Non-pigmented ciliary epithelial cell (primary cell): ENCODE results near the gene FOXO3.
"Not testable (repeated sequence)": the region's sequence is repeated elsewhere in the genome, so short reads cannot be mapped to it uniquely, and the experiment has no call there.

Experiments
- DNase-seq: peaks from one replicate; pipeline ENCODE4 v3.0.0-alpha.2; 2010; ENCODE audit warnings: low read depth

The FOXO3 gene

DNA sequence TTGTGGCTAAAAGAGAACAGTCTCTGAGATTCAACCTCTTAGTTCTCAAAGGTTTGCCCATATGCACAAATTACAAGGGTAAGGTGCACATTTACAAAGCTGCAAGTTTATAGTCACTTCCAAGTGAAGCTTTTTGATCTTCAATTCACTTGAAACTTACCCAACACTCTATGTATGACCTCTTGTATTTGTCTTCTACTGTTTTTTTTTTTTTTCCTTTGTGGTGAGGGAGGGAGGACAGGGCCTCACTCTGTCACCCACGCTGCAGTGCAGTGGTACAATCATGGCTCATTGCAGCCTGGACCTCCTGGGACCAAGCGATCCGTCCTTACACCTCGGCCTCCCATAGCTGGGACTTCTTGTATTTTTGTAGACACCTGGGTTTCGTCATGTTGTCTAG is 4.5 kb upstream of the FOXO3 start:
- DNase-seq, result no peak

DNA sequence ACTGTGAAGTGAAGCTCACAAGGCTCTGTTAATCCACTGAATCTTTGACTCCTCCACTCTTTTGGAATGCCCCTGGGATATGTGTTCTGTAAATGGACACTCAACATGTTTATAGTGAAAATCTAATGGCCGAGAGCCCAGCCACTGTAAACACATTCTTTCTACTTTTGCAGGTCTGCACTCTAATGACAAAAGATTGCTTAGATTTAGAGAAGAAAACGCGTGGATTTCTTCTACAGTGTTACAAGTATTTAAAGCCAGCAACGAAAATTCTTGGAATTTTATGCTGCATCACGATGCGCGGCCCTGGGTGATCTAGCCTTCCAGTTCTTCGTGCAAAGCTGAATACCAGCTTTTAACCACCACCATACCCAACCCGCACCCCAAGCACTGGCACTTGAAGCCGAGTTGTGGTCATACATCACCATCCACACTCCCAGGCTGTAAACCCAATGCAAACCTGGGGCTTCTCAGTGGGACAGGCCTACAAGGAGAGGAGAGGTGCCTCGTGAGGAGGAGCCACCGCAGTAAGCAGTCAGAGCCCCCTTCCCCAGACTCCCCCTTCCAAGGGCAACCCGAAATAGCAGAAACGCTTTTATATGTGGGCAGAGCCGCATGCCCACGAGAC is 3.7 kb upstream of the FOXO3 start:
- DNase-seq, result no peak

DNA sequence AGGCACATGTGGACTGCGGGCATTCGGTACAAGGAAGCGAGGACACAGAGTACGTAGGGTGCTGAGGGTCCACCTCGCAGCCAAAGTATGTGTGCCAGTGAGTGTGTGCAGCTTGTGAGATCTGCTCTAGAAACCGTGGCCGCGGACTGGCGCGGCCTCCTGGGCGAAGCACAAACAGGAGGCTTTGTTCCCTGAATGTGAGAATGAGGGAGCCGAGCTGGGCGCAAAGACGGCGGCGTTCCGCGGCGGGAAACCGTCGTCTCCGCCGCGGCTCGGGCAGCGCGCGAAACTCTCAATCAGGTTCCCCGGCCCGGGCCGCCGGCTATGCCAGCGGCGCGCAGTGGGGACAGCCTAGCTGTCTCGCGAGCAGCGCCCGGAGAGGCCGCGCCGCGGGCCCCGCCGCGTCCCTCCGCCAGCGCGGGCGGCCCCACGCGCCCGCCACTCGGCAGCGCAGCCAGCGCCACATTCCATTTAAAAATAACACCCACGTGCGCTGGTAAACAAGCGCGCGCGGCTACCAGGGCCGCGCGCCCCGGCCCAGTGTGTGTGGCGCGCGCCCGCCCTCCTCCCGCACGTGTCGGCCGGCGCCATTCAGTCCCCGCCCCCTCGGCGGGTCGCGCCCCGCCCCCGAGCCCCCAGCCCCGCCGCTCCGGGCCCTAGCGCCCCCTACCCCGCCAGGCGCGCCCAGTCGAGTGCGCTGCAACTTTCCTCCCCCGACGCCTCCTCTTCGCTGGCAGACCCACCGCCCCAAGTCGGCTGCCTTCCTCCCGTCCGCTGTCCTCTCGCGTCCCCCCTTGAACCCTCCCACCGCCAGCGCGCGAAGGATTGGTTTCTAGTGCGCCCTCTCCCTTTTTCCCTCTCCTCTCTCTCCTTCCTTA is 3.0 kb upstream of the FOXO3 start:
- DNase-seq, result no peak

DNA sequence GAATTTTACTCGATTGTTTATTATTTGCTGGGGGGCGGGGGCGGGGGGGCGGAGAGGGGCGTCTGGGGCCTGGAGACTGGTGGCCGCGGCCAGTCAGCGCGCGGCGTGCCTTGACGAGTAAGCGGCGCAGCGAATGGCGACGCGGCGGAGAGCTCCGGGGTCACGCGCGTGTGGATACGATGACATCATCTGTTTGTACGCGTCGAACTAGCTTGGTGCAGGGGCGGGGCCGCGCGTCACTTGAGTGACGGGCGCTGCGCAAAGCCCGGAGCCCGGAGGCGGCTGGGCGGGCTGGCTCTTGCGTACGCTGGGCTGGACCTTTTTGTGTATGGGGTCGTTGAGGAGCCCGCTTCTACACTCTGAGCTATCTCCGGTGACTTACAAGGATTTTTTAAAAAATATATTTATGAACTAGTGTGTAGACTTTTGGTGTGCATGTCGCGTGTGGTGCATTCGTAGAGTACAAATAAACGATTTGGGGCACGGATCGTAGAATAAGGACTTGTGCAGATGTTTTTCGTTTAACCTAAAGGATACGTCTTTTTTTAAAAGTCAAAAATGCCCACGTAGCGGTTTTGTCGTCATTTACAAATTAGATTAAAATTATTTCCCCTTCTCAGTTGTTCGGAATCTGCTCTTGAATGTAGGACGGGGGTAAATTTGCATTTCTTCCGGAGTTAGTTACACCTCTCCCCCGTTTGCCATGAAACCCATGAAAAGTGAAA is 2.2 kb upstream of the FOXO3 start:
- DNase-seq, result peak; percentile 96

DNA sequence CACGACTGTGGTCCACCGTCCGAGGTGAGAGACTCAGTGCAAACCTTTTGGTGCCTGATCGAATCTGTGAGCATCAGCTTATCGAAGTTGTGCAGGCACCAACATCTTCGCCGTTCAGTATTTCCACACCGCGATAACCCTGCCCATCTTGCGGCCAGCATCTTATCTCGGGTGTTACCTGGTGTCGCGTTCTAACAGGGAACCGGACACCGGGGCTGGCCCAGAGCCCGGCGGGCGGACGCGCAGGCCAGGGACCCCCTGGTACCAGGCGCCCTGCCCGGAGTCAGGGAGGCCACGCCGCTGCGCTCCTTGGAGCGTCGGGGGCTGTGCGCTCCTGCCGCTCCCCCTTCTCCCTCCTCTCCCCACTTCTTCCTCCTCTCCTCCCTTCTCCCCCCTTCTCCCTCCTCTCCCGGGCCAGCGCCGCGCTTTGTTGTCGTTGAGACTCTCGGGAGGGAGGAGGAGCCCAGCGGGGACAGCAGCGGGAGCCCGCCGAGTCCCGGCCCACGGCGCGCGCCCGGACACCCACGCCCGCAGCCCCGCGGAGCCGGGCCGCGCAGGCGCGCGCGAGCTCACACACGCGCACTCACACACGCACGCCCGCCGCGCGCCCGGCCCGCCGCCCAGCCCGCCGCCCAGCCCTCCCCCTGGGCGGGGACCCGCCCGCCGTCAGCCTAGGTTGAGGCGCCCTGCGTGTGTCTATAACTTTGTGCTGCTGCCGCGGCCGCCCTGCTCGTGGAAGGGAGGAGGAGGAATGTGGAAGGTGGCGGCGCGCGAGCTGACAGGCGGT is 1.4 kb upstream of the FOXO3 start:
- DNase-seq, result no peak

DNA sequence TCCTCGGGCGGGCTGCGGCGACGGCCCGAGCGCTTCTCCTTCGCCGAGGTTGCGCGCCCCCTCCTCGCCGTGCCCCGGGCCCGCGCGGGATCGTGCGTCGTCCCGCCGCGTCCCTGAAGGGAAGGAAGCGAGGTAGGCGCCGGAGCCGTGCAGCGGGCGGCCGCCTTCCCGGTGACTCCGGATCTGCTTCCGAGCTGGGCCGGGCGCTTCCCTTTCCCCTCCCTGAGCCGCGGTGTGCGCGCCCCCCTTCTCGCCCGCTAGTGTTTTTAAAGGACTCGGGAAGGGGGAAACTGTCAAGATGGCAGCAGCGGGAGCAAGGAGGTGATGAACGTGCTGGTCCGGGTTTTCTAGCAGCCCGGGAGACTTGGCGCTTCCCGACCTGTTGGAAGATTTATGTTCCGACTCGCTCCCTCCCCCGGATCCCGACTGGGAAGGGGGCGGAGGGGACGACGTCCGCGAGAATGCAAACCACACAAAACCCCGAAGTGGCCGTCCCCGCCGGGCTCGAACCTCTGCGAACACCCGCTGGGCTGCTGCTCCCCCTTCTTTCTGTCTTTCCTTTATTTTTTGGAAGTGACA is 744 bp upstream of the FOXO3 start:
- DNase-seq, result no peak

DNA sequence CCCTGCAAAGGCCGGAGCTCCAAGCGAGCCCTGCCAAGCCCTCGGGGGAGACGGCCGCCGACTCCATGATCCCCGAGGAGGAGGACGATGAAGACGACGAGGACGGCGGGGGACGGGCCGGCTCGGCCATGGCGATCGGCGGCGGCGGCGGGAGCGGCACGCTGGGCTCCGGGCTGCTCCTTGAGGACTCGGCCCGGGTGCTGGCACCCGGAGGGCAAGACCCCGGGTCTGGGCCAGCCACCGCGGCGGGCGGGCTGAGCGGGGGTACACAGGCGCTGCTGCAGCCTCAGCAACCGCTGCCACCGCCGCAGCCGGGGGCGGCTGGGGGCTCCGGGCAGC is 561 bp downstream of the FOXO3 start:
- DNase-seq, result not testable (repeated sequence)

DNA sequence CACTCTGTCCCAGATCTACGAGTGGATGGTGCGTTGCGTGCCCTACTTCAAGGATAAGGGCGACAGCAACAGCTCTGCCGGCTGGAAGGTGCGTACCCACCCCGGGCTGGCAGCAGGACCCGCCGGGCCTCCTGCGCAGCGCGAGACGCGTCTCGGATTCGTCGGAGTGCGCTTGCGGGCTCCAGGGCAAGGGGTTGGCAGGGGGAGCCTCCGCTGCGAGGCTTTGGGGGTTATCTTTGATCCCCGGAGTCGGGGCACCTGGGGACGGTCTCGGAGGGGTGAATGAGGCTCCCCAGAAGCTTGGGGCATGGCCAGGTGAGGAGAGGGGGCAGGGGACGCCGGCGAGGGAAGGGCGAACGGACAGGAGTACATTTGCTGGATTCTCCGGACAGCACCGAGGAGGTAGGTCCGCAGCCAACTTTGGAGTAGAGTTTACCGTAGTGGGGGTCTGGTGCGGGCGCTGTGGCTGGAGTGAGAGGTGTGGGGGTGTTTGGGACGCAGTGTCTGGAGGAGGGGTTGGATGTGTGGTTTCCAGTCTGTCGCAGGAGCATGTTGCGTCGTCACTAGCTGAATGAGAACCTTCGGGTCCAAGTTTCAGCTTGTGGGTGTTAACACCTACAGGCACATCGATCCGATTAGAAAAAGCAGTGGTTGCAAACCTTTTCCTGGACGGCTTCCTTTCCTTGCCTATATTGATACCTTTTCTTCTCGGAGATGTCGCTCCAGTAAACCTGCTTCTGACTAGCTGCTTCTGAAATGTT is 1.2 kb downstream of the FOXO3 start:
- no peak for DNase-seq

DNA sequence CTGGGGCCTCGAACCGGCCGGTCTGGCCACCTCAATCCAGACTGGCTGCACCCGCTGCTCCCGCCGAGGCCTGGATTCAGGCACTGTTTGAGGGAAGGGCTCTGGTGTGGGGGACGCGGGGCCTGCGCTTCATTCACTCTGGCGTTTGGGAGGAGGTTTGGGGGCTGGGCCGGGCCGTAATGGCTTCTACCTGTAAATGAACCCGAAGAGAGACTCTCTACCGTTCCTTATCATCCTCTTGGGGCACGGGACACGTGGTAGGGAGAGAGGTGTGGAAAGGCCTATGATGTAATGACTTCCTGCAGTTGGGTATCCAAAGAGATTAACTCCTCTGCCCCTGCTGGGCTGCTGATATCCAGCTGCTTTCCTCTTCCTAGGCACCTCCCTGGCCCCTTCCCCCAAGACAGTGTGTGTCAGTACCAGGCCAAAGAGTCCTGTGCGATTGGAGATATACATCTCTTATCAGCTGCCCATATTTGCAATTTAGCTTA is 1.8 kb downstream of the FOXO3 start:
- DNase-seq, result no peak

DNA sequence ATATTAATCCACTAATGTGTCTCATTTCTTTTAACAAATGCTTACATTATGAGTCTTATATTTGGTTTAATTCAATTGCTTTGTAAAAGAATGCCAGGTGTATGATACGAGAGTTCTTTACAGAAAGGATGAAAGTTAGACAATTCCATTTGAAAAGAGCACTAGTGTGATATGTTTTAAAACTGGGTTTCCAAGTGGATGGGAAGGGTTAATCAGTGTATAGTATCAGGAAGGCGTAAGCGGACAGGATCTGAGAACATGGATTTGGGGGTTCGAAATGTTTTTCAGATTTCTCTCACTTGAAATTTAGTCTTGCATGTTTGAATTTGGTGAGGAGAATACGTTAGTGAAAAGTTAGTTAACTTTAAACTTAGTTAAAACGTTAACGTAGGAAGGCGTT is 2.6 kb downstream of the FOXO3 start:
- DNase-seq, result no peak

DNA sequence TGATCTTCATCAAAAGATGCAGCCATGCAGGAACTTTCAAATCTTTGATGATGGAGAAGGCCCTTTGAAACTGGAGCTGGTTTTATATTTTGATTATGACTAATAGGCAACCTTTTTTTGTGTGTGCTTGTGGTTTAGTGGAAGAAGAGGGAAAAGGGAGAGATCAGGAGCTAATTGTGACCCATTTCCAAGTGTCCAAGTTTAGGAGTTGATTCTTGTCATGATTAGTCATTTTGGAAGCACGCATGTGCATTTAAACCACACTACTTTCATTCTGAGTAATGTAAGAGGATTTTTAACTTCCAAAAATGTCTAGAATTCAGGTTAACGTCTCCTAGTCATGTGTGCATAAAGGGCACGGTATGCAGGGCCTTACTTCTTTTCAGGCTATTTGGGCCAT is 3.5 kb downstream of the FOXO3 start:
- DNase-seq, result peak; percentile 93

DNA sequence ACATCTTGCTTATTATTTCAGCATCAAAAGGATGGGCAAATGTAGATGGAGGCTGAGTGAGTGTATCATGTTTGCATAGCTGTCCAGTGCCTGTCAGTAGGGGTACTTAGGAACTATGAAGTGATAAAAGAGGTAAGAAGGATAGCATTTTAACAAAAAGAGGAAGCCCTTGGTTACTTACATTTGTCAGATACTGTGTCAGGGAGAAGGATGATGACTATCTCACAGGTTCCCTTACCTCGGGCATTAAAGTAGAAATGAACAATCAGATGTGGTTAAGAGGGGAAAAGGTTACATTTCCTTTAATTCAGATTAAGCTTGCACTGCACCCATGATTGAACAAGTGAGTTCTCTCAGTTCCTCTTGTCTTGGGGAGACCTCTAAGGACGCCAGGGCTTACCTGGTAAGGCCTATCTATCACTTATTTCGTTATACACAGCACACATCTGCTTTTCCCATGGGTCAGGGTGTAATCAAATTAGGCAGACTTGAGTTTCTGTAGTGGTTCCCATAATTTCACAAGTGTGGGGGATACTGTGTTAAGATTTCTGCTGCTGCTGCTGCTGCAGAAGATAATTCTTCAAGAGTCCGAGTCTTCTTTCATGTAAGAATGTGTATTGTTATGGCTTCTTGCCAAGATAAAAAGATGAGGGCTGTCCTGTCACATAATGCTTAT is 4.5 kb downstream of the FOXO3 start:
- DNase-seq, result no peak

DNA sequence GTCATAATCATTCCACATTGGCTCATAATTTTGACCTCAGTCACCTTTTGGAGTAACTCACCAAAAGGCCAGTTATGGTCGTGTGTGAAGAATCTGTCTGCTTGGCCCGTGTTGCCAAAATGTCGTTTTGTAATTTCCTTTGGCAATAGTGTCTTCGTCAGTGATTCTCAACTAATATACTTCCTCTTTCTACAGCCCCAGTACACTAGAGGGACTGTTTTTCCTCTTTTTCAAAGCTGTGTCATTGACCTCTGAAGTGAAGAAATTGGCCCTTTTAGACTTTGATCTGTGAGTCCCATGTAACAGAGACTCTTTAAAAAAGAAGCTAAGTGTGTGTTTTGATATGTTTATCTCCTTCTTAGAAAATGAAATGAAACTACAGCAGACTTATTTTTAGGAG is 5.2 kb downstream of the FOXO3 start:
- no peak for DNase-seq

DNA sequence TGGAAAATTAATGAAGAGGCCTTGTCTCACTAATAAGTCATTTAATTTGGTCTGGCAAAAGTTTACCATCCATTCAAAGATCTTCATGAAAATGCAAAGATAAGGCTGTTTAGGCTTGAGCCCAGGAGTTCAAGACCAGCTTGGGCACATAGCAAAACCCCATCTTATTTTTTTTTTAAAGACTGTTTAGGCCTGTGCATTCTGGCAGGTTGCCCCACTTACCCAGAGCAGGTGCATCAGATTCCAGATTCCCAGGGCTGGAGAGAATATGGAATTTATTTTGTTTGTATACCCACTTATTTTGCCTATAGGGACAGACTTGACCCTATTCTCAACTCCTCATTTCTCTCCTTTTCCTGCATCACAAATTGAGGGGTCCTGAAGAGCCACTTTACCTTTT is 5.7 kb downstream of the FOXO3 start:
- no peak for DNase-seq

DNA sequence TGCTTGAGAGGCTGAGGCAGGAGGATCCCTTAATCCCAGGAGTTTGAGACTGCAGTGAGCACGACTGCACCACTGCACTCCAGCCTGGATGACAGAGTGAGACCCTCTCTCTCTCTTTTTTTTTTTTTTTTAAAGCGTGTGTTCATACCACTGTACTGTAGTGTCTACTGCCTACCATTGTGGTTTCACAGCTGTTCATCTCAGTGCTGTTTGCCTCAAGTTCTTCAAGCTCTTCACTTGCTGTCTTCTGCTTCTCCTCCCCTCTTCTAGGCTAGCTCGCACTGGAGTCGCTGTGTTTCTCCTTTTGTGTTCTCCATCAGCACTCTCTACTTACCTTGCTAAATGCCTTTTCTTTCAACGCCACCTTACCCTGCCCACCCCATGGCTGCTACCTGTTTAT is 7.4 kb downstream of the FOXO3 start:
- DNase-seq, result no peak

DNA sequence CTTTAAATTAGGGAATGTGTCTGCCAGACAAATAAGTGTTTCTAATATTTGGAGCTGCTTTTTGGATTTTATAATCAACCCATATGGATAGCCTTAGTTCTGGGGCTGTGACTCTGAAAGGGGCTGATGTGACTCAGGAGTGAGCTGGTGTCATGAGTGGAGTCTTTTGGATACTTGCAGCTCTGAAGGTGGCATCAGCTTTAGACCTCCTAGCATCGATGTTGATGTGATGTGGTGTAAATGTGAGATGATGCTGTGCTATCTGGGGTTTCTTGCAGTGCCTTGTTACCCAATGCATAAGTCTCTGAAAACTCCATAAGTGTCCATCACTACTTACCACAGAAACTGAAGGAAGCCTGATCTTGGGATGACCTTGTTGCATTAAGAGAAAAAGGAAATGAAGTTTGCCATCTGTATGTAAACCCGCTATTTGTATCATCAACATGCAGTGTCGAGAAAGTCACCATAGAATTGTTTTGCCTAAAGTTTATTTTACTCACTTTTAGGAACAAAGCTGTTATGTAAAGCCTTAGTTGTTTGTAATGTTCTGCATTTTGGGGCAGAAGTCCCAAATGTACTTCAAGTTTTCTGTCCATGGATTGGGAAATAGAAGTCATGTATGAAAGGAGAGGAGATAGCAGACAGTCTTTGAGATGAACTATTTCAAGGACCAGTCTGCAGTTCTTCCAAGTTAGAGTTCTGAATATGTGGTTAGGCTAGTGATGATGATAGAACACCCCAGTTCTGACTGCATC is 8.0 kb downstream of the FOXO3 start:
- no peak for DNase-seq

DNA sequence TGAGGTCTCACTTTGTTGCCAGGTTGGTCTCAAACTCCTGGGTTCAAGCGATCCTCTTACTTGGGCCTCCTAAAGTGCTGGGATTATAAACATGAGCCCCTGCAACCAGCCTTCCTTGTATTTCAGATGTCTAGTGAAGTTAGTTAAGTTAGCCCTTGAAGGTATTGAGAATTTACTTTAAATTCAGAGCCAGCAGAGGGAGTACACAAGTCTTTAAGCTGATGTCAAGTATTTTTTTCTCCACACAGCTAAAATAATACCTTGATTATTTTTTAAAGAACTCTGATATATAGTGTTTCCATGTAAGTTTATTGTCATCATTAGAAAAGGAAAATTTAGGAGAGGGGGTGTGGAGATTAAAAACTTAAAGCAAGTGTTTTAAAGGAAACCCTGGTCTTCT is 9.8 kb downstream of the FOXO3 start:
- no peak for DNase-seq

DNA sequence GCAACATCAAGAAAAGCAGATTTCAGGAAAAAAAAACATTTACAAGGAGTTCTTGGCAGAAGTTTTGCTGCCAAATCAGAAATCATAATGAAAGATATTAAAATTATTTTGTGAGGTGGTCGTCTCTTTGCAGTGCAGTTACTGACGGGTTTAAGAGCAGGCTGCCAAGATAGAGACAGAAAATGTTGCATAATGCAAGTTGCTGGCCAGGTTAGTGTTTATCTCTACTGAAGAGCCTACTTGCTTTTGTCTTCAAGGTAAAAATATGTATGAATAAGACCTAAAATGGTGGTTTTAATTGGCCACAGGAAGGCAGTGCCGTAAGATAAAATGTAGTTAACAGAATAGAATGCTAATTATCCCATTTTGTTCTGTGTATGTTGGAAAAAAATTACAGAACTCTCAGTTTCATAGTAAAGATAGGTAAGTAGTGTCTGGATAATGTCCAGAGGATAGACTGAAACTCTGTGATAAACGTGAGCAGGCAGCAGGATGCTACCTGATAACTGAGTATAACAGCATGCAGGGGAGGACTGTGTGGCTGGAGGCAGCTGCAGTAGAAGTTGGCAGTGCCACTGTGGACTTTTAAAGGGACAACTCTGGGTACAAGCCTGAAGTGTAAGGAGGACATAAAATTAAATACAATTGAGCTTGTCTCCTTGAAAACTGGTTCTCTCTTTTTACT is 13.9 kb downstream of the FOXO3 start:
- DNase-seq, result no peak

DNA sequence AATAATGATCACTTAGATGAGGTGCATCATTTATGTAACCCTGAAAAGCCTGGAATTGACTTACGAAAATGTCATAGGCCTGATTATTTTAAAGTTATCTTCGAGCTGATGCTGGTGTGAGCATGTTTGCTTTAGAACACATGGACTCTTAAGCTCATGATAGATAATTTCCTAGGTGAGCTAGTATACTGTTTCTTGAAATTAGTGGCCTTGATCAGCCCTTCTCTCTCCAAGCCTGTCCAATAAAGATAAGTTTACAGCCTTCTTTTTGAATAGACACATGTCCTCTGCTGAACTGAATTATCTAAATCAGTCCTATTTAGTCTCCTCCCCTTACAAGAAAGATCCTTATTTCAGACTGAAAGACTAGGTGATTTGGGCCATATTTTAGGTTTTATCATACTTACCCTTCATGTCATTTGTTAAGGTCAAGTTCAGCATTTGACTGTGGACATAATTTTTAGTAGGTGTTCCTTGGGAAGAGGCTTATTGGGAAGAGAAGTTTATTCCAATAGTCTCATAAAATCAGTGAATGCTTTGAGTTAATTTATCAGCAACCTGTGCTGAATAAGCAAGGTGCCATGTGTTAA is 15.3 kb downstream of the FOXO3 start:
- no peak for DNase-seq
